Neural progenitor cell (in vitro differentiated cells): ENCODE results near the gene ACTR5.

Experiments used
- CTCF ChIP-seq: fragments of 200-600 bp; sonication (generic); IDR thresholded peaks from 2 replicates; pipeline ENCODE4 v1.5.1; 2017; ENCODE audit warnings: antibody characterized with exemption, mild to moderate bottlenecking
- EZH2phosphoT487 ChIP-seq: fragments of 200-600 bp; sonication (generic); IDR thresholded peaks from 2 replicates; pipeline ENCODE4 v1.6.1; 2017; ENCODE audit warnings: antibody characterized with exemption

- TF ChIP-seq CTCF (no peak), EZH2phosphoT487 (no peak)
These were observed 56.0 kb downstream of the ACTR5 start for GRCh38 chr20:38804221-38804620.
